Measurements from ENCODE around the gene ARHGEF17. TPM values are rescaled to one million over a fixed set of nuclear protein-coding genes. Genes with fewer than 3 reads are reported as not detected.

The ARHGEF17 gene
- total and polyA plus RNA-seq, 2 experiments from 2014 or later: 30.2 to 35.6 TPM

GRCh38 chr11:73414977-73415651 is 107.0 kb downstream of the ARHGEF17 start:
- H3K79me2 ChIP-seq: no peaks in the 10 kb centered on the region
- no peak for DNase-seq (ENCODE audit: low spot score)
- no peaks in the 10 kb centered on the region for H3K9me2 ChIP-seq (replicated peaks; ENCODE audit: insufficient read depth)
- TF ChIP-seq EZH2 (IDR thresholded peaks at IDR 0.05; ENCODE audit: borderline replicate concordance) (no peak), EZH2phosphoT487 (IDR thresholded peaks at IDR 0.05; ENCODE audit: low read depth, severe bottlenecking, unreplicated experiment) (no peak), CTCF (IDR thresholded peaks at IDR 0.05; ENCODE audit: poor library complexity) (no peak)
- no peaks in the 10 kb centered on the region for H3K27me3 ChIP-seq
- H3K4me2 ChIP-seq: no peak overlapping the region
- H2AFZ ChIP-seq: no peak overlapping the region
- no peaks in the 10 kb centered on the region for H4K20me1 ChIP-seq (ENCODE audit: insufficient read depth, poor library complexity, severe bottlenecking)
- H3K27ac ChIP-seq: peak overlapping the region; percentile 5
- H3K4me1 ChIP-seq (ENCODE audit: insufficient read depth): peaks cover 14% of the 10 kb centered on the region
- no peaks in the 10 kb centered on the region for H3K36me3 ChIP-seq (replicated peaks; ENCODE audit: insufficient read depth, low read depth)
- WGBS (ENCODE audit: low lambda C conversion rate, missing lambda C conversion rate): 31% methylated on average over 1 of the region's 1 CpG
- H3K4me3 ChIP-seq: no peak overlapping the region
- H3K9me3 ChIP-seq (ENCODE audit: low read depth): no peaks in the 10 kb centered on the region

- H3K4me2 ChIP-seq: no peak overlapping the region
- peaks cover 14% of the 10 kb centered on the region for H3K4me1 ChIP-seq (ENCODE audit: insufficient read depth)
- no peaks in the 10 kb centered on the region for H3K27me3 ChIP-seq
- 68% methylated on average over 4 of the region's 4 CpGs for WGBS (ENCODE audit: low lambda C conversion rate, missing lambda C conversion rate)
- H3K36me3 ChIP-seq (replicated peaks; ENCODE audit: insufficient read depth, low read depth): no peaks in the 10 kb centered on the region
- no peaks in the 10 kb centered on the region for H3K9me2 ChIP-seq (replicated peaks; ENCODE audit: insufficient read depth)
- no peak overlapping the region for H2AFZ ChIP-seq
- H4K20me1 ChIP-seq (ENCODE audit: insufficient read depth, poor library complexity, severe bottlenecking): no peaks in the 10 kb centered on the region
- H3K27ac ChIP-seq: peak overlapping the region; percentile 5
- H3K9me3 ChIP-seq (ENCODE audit: low read depth): no peaks in the 10 kb centered on the region
- H3K4me3 ChIP-seq: no peak overlapping the region
- TF ChIP-seq EZH2phosphoT487 (IDR thresholded peaks at IDR 0.05; ENCODE audit: low read depth, severe bottlenecking, unreplicated experiment): no peak
- TF ChIP-seq CTCF (IDR thresholded peaks at IDR 0.05; ENCODE audit: poor library complexity): no peak
- no peak for TF ChIP-seq EZH2 (IDR thresholded peaks at IDR 0.05; ENCODE audit: borderline replicate concordance)
- no peak for DNase-seq (ENCODE audit: low spot score)
- H3K79me2 ChIP-seq: no peaks in the 10 kb centered on the region
These were observed 108.0 kb downstream of the ARHGEF17 start for GRCh38 chr11:73415854-73416615.

- no peak overlapping the region for H3K4me3 ChIP-seq
- no peak overlapping the region for H3K4me2 ChIP-seq
- WGBS (ENCODE audit: low lambda C conversion rate, missing lambda C conversion rate): 98% methylated on average over 2 of the region's 2 CpGs
- H3K27ac ChIP-seq: no peak overlapping the region
- no peaks in the 10 kb centered on the region for H3K9me3 ChIP-seq (ENCODE audit: low read depth)
- no peak overlapping the region for H2AFZ ChIP-seq
- H3K4me1 ChIP-seq (ENCODE audit: insufficient read depth): peaks cover 14% of the 10 kb centered on the region
- H3K79me2 ChIP-seq: no peaks in the 10 kb centered on the region
- H4K20me1 ChIP-seq (ENCODE audit: insufficient read depth, poor library complexity, severe bottlenecking): no peaks in the 10 kb centered on the region
- no peak for TF ChIP-seq EZH2phosphoT487 (IDR thresholded peaks at IDR 0.05; ENCODE audit: low read depth, severe bottlenecking, unreplicated experiment)
- TF ChIP-seq EZH2 (IDR thresholded peaks at IDR 0.05; ENCODE audit: borderline replicate concordance): no peak
- TF ChIP-seq CTCF (IDR thresholded peaks at IDR 0.05; ENCODE audit: poor library complexity): no peak
- DNase-seq (ENCODE audit: low spot score): no peak
- H3K36me3 ChIP-seq (replicated peaks; ENCODE audit: insufficient read depth, low read depth): no peaks in the 10 kb centered on the region
- H3K9me2 ChIP-seq (replicated peaks; ENCODE audit: insufficient read depth): no peaks in the 10 kb centered on the region
- H3K27me3 ChIP-seq: no peaks in the 10 kb centered on the region
These were observed 108.7 kb downstream of the ARHGEF17 start for GRCh38 chr11:73416786-73417185.

Other genes starting within 250 kb of the ARHGEF17 start
- 13.1 and 14.2 TPM in 2 replicates for gene FCHSD2, start 166.0 kb upstream of the ARHGEF17 start, total RNA-seq
- gene FCHSD2, start 166.0 kb upstream of the ARHGEF17 start, polyA plus RNA-seq: 9.1 and 11.0 TPM in 2 replicates
- gene P2RY2, start 90.0 kb upstream of the ARHGEF17 start, total RNA-seq: 6.3 and 6.7 TPM in 2 replicates
- gene P2RY2, start 90.0 kb upstream of the ARHGEF17 start, polyA plus RNA-seq: 1.8 and 2.5 TPM in 2 replicates
- gene P2RY6, start 35.9 kb upstream of the ARHGEF17 start, total RNA-seq: 2.6 and 2.9 TPM in 2 replicates
- gene P2RY6, start 35.9 kb upstream of the ARHGEF17 start, polyA plus RNA-seq: 8.9 and 9.7 TPM in 2 replicates
- 2.3 and 3.4 TPM in 2 replicates for gene RELT, start 68.1 kb downstream of the ARHGEF17 start, total RNA-seq
- 1.6 and 2.7 TPM in 2 replicates for gene RELT, start 68.1 kb downstream of the ARHGEF17 start, polyA plus RNA-seq